Measurements from ENCODE around the gene MAB21L4. TPM values are rescaled to one million over a fixed set of nuclear protein-coding genes. Genes with fewer than 3 reads are reported as not detected.

The MAB21L4 gene
- total RNA-seq, 1 experiment from 2014 or later, result 0.21 TPM

- peaks cover 6% of the 10 kb centered on the region; the same call in 1 of the 2 replicates for H3K9me3 ChIP-seq (ENCODE audit: control insufficient read depth, insufficient read depth, low read depth, low read length)
- DNase-seq (ENCODE audit: low read depth, low spot score) (peak; percentile 67), ATAC-seq (peak; percentile 96)
- in situ Hi-C loops (cut with HindIII; ENCODE audit: low pct_unique_long_range_greater_than_20kb, low sequenced_read_pairs), result no loop called here
- no peaks in the 10 kb centered on the region for H3K27me3 ChIP-seq (ENCODE audit: control insufficient read depth, insufficient read depth, low read length)
- TF ChIP-seq TCF7L2 (IDR thresholded peaks at IDR 0.05; ENCODE audit: low read depth, low read length), result no peak
- peak; percentile 95 for TF ChIP-seq CTCF (IDR thresholded peaks at IDR 0.05)
- no peak for TF ChIP-seq POLR2AphosphoS5 (IDR thresholded peaks at IDR 0.05; ENCODE audit: low read depth, low read length)
- 0 out of 4 replicates have a peak, but pooled peaks of 1 of the 2 experiments have one; percentile 34 for TF ChIP-seq REST (IDR thresholded peaks at IDR 0.05; ENCODE audit: insufficient read depth in 1 of 2, low read depth in 2 of 2, low read length in 1 of 2)
- no peak for TF ChIP-seq SIN3A (IDR thresholded peaks at IDR 0.05; ENCODE audit: borderline replicate concordance, insufficient read depth, low read depth, low read length)
- POLR2A ChIA-PET, result no interaction called here
- H3K4me3 ChIP-seq (ENCODE audit: low read depth in 2 of 2, low read length in 2 of 2), result no peak overlapping the region
- CTCF ChIA-PET, result interaction anchor here (0.5 to 2.2 kb wide), 6 partner anchors 11 to 438 kb away, joined by 3 to 9 read pairs (median 4); no protein-coding TSS in a partner anchor
- BruUV-seq (replicated peaks), result no TSS peak
- intact Hi-C loops (cut with micrococcal nuclease; ENCODE audit: unreplicated experiment), result no loop called here
- no peaks in the 10 kb centered on the region for H3K4me1 ChIP-seq (ENCODE audit: control insufficient read depth, insufficient read depth, low read length)
- no peaks in the 10 kb centered on the region for H3K36me3 ChIP-seq (ENCODE audit: control insufficient read depth, insufficient read depth, low read length)
- H3K27ac ChIP-seq (ENCODE audit: low read length), result no peak overlapping the region
These were observed 44.6 kb downstream of the MAB21L4 start for GRCh38 chr2:240851078-240851991.

- POLR2A ChIA-PET, result no interaction called here
- H3K36me3 ChIP-seq (ENCODE audit: control insufficient read depth, insufficient read depth, low read length), result no peaks in the 10 kb centered on the region
- ATAC-seq (no peak), DNase-seq (ENCODE audit: low read depth, low spot score) (no peak)
- TF ChIP-seq TCF7L2 (IDR thresholded peaks at IDR 0.05; ENCODE audit: low read depth, low read length) (no peak), POLR2AphosphoS5 (IDR thresholded peaks at IDR 0.05; ENCODE audit: low read depth, low read length) (no peak), SIN3A (IDR thresholded peaks at IDR 0.05; ENCODE audit: borderline replicate concordance, insufficient read depth, low read depth, low read length) (no peak), CTCF (IDR thresholded peaks at IDR 0.05) (no peak), REST (IDR thresholded peaks at IDR 0.05; ENCODE audit: insufficient read depth in 1 of 2, low read depth in 2 of 2, low read length in 1 of 2) (no peak)
- H3K27ac ChIP-seq (ENCODE audit: low read length), result no peak overlapping the region
- no peaks in the 10 kb centered on the region for H3K4me1 ChIP-seq (ENCODE audit: control insufficient read depth, insufficient read depth, low read length)
- H3K4me3 ChIP-seq (ENCODE audit: low read depth in 2 of 2, low read length in 2 of 2), result no peak overlapping the region
- in situ Hi-C loops (cut with HindIII; ENCODE audit: low pct_unique_long_range_greater_than_20kb, low sequenced_read_pairs), result no loop called here
- peaks cover 6% of the 10 kb centered on the region; the same call in 1 of the 2 replicates for H3K9me3 ChIP-seq (ENCODE audit: control insufficient read depth, insufficient read depth, low read depth, low read length)
- no peaks in the 10 kb centered on the region for H3K27me3 ChIP-seq (ENCODE audit: control insufficient read depth, insufficient read depth, low read length)
- CTCF ChIA-PET, result interaction anchor here (1.1 to 2.2 kb wide), 4 partner anchors 10 to 366 kb away, joined by 4 to 9 read pairs (median 4); no protein-coding TSS in a partner anchor
- BruUV-seq (replicated peaks), result no TSS peak
- intact Hi-C loops (cut with micrococcal nuclease; ENCODE audit: unreplicated experiment), result no loop called here
These were observed 45.2 kb downstream of the MAB21L4 start for GRCh38 chr2:240850756-240851077.
